ENCODE results near the gene OR2T27.
A peak's percentile ranks its signal among the peaks of the same experiment; 100 is the strongest.
"Not testable (repeated sequence)": the region's sequence is repeated elsewhere in the genome, so short reads cannot be mapped to it uniquely, and the experiment has no call there.

OR2T27 gene

DNA sequence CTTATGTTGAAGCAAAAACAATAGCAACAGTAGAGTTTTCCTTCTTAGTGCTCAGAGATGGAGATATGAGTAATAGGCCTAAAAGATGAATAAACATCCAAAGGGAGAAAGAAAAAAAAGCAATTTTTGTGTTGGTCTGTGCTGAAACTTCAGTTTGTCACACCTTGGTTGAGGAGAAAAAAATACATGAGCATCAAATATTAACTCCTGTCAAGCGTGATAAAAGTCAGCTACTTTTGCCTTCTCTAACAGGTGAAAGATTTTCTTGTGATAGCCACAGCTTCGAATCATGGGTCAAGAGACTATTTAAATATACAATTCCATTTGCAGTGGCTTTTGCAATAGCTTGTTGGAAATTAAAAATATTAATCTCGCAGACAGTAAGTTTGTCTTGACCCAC is 14.4 kb downstream of the OR2T27 start:
- not testable (repeated sequence) for ATAC-seq

DNA sequence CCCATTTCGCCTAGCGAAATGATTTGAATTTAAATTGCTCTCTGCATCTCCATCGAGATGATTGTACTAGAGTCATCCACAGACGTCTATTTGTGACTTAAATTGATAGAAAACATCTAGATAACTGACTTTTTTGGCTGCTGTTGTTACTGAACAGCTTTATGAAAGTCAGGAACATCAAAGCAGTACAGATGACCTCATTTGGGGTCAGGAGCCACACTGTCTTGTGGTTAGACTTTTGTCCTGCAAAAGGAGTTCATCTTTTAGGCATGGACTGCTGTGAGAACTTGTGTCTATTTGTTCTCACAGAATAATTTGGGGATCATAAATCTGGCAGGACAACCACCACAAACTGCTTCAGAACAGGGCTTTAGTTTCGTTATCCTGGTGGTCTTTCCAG is 15.7 kb downstream of the OR2T27 start:
- not testable (repeated sequence) for ATAC-seq

DNA sequence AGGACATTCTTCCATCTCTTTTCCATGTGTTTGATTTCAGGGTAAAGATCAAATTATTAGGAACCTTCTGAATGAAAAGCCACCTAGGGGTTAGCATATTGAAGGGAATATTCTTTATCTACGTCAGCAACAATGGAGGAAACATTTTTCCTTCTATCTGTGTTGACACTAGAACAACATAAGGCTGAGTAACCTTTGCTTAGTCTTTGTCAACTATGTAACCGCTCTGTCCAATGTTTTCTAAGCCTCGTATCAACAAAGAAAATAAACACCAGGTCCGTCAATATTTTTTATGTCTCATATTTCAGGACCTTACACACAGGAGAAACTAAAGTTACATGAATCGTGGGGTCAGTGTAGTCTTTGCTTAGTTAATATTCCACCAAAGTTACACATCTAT is 18.7 kb downstream of the OR2T27 start:
- not testable (repeated sequence) for ATAC-seq

DNA sequence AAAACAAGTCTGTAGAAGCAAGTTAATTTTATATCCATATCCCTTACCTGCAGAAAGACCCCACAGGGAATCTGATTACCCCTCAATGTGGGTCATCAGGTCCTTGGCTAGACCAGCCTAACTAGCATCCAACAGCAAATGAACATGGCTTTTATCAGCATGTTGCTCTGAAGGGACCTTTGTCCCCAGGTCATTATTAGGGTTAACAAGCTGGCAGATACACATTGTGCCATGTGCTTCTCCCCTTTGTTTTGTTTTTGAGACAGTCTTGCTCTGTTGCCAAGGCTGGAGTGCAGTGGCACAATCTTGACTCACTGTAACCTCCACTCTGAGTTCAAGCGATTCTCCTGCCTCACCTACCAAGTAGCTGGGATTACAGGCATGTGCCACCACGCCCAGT is 20.3 kb downstream of the OR2T27 start, which contains the start of gene OR2T11:
TSS of gene OR2T11 (minus strand) at position 101 of the 400 bp plus-strand sequence. CDS start 7,963 bp downstream, outside the sequence.
- not testable (repeated sequence) for ATAC-seq

DNA sequence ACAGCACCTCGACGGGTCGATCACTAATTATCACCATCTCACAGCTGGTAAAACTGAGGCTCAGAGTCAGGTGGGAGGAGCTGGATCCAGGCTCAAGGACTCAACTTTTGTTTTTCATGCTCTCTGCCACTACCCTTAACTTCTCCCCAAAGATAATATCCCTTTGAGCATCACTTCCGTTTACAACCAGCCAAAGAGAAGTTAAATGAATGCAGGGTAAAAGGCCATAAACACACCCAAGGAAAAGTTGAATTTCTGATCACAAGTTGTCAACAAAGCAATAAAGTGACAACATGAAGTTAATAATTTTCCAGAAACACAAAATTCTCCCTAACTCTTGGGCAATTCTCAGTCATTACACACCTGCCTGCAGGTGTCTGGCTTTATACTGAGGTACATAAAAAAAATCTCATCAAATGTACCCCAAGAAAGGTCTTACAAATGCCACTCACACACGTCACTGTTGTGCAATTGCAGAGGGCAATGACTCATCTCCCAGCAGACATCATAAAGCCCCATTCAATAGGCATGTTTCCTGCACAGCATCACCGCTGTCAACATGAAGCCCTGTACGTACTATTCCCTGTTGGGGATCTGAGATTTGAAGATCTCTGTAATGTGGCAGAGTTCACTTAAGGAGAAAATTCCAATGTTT is 23.8 kb downstream of the OR2T27 start:
- ATAC-seq: no peak

DNA sequence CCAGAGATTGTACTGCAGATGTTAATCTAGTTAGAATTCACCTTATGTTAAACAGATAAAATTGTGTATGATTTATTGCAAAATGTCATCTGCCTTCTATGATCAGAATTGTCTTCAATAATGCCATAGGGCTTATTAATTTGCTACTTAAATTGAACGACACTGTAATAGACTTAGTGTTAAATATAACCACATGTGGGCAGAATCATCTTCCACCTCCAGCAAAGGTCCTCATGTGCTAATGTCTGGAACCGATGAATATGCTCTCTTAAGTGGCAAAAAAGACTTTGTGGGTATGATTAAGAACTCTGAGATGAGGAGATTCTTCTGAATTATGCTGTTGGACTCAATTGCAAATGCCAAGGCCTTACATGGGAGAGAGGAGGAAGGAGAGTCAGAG is 24.8 kb downstream of the OR2T27 start:
- ATAC-seq: no peak

DNA sequence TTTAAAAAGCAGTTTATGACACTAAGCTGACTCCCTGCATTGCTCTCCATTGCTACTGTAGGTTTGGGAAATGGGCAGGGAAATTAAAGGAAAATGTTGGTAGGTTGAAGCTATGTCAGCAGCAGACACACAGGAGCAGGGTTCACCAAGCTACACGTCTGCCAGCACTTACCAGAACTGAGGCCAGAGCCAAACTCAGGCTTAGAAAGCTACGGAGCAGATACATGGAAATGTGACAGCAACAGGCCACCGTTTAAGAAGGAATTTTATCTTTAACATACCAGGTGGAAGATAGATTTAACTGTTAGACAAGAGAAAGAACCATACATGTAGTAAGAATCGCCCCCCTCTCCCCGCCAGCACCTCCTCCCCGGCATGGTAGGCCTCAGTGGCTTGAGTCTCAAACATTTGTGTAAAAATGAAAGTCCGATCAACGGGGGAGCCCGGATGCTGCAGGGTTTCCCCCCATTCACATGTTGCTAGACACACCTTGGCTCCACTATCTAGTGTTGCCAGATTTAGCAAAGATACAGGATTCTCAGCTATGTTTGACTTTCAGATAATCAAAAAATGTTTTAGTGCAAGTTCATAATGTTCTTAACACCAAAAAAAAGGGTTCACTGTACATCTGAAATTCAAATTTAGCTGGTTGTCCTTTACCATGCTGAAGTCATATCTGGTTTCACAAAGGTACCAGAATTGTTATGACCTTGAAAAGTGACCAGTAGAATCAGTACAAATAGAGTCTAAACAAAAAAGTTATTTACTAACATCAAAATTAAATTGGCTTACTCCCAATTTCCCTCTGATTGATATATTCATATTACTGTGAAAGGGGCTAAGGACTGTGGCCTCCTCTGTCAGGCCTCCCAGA is 27.1 kb downstream of the OR2T27 start:
- ATAC-seq: no peak

DNA sequence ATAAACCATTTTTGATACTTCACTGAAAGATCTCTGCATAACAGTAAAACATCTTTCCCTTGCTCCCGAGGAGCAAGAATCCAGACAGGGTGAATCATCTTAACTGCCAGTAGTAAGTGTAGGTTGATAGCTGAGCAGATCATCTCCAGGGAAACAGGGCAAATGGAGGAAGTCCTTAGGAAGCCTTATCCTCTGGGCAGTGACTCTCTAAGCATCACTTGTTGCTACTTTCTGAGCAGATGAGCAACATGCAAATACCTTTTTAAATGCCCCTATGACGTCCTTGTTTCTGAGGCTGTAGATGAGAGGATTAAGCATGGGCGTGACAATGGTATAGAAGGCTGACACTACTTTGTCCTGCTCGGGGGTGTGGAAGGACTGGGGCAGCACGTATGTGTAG is 29.4 kb downstream of the OR2T27 start:
- ATAC-seq: no peak

DNA sequence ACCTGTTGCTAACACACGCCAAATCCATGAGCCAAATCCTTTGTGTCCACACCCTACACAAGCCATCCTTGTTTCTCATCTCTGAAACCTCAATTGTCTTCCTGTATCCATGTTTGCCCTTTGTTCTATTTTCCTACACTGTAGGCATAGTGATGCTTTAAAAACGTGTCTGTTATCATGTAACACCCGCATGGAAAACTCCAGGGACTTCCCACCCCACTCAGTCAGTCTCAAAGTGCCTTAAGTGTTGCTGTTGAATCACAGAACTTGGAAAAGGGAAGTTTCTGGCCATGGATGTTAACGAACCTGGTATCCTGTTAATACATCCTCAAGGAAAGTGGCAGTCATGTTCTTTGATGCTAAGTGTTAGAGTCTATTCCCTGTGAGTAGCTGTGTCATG is 30.2 kb downstream of the OR2T27 start:
- no peak for ATAC-seq

DNA sequence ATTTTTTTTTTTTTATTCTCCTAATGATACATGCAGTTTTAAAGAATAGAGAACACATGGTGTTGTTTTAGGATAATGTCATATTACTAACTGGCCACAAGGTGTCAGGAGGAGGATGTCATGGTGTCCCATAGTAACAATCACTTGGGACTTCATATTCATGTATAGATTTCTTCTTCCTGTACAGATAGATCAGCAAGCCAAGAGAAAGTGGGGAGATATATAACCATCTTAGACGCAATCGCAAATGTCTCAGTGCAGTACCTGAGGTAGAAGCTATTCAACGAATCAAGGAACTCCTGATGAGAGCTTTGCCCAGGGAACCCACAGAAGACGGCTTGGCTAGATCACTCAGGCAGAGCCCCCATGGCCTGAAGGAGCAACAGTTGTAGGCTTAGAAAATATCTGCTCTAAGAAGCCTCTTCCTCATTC is 32.7 kb downstream of the OR2T27 start:
- peak; percentile 28 to 33 for ATAC-seq

DNA sequence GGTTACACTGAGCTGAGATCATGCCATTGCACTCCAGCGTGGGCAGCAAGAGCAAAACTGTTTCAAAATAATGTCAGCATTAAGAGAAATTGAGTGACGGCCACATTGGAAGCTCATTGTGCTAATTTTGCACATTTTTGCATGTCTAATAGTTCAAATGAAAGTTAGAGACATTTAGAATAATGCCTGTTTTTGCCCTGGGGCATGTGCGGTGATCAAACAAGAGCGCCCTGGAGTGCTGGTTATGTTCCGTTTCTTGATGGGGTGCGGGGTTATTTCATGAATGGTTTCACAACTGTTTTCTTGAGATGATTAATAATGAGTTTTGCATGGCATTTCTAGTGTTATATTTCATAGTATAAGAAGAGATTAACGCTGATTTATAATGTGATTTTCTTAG is 33.6 kb downstream of the OR2T27 start:
- no peak for ATAC-seq

DNA sequence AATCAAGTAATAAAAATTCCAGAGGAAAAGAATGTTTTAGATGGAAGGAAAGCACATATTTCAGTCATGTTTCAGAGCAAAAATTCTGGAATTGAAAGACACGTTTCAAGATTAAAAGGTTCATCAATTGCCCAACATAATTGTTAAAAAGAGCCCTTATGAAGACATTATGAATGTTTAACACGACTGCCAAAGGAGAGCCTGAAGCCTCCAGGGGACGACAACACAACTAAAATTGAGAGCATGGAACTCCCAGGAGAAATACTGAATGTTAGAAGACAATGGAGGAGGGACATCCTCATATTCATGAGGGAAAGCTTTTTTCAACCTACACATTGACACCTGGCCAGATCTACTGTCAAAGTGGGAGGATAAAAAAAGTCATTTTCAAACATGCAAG is 36.5 kb downstream of the OR2T27 start:
- peak in 1 of 2 donors; percentile 36 for ATAC-seq

DNA sequence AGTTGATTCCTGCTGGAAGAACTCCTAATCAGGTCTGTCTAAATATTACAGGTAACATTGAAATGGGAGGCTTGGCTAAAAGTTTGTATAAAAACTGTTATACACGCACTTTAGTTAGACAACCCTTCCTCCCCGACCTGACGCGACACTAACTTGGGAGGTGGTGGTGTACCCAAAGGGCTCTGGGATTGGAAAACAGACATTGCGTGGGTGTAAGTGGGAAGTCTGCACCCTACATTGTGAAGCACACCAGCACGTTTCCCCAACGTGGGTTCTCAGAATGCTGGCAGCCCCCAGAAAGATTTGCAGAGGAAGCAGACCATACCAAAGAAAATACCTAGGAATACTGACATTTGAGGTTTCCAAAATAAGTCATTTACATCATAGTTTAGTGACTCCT is 37.2 kb downstream of the OR2T27 start:
- no peak for ATAC-seq

DNA sequence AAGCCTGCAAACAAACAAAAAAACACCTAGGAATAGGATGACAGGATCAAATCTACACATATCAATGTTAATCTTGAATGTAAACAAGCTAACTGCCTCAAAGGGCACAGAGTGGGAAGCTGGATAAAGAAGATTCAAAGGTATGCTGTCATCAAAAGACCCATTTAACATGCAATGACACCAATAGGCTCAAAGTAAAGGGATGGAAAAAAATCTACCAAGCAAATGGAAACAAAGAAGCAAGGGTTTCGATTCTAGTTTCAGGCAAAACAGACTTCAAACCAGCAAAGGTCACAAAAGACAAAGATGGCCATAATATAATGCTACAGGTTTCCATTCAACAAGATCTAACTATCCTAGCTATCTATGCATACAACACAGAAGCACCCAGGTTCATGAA is 41.6 kb downstream of the OR2T27 start:
- ATAC-seq: peak; percentile 53 to 60

DNA sequence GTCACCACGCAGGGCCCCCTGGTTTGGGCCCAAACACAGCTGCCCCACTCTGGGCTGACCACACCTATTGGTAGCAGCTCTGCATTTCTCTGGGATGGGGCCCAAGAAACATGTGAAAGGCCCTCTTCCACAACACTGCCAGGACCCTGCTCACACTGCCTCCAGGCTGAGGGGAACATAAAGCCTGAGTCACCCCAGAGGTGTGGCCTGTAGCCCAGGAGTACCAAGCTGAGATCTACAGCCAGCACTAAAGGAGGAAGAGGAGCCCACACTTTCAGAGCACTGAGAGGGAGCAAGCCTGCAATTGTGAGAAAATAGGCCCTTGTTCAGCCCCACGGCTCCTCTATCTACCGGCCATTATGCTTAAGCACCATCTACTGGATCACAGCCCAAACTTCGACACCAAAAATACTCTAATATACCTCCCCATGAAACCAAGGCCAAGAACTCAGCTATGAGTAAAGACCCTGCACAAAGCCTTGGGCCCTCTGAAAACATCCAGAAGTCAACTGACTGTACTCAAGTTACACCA is 43.4 kb downstream of the OR2T27 start:
- ATAC-seq: peak in 1 of 2 donors; percentile 38

DNA sequence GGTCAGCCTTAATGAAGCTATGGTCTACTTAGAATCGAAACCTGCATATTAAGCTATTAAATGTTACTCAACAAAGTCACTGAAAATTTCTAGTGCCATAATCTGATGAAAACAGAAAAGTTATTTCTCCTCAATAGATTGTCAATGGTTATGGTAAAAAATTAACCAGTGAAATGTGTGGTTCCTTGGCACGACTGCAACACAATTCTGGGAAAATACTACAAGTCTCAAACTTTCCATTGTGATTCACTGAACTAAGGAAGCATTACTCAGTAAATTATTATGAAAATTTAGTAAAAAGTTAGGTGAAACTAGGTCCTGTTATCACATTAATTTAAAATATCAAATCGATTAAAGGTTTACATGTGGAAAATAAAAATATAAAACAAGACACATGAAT is 45.0 kb downstream of the OR2T27 start:
- peak in 1 of 2 donors; percentile 29 for ATAC-seq
